GM18873 (cell line): ENCODE measurements around the gene RNLS.

Experiments used
- ATAC-seq: cut with Tn5 transposase; IDR thresholded peaks from one replicate; pipeline ENCODE4 v1.9.1; 2021; ENCODE audit warnings: mild to moderate bottlenecking, moderate library complexity, moderate number of reproducible peaks; ENCODE audit not compliant: unreplicated experiment, low FRiP score

RNLS gene

DNA sequence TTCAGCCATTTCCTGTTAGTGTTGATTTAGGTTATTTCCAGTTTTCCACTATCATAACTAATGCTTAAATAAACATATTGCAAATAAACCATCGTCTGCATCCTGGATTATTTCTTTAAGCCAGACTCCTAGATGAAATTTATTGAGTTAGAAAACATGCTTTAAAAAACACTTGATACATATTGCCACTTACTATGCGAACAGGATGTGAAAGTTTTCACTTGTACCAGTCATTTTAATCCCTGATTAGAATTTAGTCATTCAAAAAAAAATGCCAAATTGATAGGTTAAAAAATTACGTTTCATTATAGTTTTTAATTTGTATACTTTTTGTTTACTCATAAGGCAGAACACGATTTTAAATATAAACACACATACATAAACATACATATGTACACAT lies 309.6 kb downstream of the RNLS start:
- no peak for ATAC-seq

DNA sequence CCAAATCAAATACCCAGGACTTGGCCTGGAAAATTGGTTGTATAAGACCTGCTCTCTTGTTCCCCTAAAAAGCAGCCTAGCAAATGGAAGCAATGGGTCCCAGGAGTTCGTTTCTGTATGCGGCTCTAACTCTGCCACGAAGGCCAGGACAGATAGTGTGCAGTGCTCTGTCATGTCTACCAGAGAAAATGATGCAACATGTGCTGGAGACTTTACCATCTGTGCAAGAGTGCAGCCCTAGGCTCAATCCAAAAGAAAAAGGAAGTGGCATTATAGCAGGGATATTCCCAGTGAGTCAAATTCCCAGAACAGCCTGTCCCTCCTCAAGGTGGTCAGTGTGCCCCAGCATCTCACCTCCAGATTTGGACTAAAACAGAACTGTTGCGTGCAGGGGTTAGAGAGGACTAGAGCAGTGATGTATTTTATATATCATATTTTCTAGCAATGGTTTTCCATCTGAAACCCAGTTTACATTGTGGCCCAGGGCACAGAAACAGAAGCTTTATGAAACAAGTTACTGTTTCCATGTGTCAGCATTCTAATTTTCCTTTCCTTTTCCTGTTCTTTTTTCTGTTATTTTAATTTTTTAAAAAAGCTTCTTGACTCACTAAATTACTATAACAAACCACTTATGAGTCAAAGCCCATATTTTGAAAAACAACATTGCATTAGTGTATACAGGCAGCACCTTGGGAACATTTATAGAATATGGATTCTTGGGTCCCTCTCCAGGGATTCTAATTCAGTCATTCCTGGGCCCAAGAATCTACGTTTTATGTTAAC lies 311.2 kb downstream of the RNLS start:
- peak; percentile 18 for ATAC-seq

DNA sequence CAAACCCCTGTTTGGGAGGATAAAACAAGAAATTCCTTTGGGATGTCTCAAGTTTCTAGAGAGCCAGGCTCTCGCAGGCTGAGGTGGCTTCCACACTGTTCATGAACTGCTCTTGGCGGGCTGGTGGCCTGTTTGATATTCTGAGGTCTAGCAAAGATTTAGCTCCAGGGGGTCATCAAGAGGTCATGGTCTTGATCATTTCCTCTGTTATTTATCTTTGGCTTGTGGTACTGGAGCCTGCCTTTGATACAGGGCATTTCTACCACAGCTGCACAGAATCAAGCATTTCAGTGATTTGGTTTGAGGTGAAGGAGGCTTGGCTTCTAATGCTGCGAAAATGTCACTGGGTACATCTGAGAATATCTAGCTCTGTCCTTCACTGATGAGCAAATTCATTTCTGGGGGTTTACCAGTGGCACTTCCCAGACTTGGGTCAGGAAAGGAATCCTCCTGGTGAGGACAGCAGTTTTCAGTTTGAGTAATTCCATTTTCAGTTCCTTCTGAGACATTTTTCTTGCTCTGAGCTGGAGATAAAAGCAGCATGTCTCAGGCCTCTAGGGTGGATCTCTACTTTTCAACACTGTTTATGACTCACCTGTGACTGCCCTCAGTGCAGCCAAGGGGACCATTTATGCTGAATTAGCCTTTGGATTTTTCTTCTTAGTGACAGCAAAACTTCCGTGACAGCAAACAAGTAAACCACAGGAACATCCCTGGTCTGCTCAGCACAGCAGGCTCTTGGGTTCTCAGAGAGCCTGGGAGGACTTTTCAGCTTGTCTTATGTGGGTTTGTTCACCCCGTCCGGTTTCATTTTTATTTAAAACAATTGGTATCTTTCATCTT lies 312.0 kb downstream of the RNLS start:
- peak; percentile 82 for ATAC-seq

DNA sequence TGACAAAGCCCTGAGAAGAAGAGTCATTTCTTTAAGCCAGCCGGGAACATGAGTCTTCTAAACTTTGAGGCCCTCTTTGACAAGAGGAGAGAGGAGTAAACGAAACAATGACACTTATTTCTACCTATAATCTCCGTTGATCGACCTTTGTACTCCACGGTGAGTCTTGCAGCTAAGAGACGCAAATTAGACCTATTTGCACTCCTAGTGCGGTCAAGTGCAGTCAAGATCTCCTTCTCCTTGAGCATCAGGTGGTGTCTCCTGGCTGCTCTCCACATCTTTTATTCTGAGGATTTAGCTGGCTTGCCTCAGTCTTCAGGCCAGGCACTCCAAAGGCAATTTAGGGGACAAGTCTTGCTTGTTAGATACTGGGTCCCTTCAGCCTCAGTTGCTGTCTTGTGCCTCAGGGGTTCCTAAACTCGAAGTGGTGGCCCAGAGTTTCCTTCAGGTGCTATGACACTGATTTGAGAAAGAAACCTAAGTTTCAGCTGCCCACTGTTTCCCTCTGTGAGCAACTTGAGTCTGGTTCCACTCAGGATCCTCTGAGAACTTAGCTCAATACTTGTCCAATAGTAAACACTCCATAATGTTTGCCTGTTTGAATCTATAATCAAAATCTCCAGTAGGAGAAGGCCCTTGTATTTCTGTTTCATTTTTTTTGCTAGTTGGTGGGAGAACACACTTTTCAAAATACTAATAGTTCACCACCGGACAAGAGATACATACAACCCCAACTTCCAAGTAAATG lies 312.9 kb downstream of the RNLS start:
- no peak for ATAC-seq

DNA sequence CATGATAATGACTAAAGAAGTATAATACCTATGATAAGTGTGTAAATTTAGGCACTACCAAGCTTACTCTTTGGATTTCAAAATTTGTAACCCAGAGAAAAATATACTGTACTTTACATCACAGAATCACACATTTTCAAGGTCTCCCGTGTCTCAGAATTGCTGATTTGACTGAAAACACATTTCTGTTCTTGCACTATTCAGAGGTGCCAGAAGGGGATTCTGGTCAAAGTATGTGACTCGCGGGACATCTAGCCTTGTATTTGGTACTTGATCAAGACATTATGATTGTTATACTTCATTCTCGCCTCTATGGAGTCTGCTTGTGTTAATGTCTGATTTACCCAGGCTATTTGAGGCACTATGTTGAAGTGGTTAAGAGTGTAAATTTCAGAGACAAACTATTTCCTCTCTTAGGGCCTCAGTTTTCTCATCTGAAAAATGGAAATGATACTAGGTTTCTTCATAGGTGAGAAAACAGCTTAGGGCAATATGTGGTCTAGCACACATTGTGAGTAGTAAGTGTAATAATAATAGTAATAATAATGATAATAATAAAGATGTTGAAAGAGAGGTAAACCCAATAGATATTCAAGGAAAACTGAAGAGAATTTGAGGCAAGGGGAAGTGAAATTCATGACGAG lies 320.4 kb downstream of the RNLS start:
- ATAC-seq, result no peak

DNA sequence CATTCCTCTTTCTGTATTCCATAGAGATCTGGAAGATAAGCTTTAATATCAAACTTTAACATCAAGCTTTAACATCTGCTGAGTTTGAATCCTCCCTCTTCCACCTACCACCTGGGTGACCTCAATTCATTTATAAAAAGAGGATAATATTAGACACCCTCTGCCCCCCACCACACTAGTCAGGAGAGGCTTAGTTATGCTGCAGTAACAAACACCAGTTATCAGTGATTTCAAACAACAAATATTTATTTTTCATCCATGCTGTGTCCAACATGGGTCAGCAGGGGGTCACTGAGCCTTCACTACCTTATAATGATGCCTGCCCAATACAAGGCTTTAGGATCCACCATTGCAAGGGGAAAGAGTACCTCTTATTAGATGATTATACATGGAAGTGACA lies 322.0 kb downstream of the RNLS start:
- ATAC-seq, result no peak

DNA sequence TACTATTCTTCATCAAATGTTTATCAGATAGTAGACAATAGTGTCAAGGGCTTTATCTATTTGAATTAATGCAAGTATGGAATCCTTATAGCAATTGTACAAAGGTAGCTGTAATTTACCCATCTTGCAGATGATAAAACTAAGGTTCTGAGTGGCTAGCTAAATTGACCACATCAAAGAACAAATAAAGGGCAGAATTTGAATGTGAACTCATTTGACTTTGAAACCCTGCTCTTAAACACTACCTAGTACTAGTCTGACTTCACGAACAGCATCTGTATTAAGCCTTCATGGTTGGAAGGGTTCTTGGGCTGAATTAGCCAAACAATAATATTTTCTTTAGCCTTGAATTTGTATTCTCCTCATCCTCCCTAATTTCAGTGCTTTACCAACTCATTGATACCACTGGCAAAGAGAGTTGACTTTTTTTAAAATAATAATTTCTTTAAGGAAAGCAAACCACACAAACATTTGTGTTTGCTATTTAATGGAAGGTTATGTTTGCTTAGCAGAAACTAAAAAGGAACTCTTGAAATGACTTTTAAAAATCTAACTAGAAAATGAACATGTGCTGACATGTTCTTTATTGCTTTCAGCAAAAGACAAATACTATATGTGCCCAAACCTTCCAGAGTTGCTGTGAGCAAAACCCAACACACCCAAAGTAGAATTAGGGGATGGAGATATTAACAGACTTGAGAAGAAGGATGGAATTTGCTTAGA lies 322.6 kb downstream of the RNLS start:
- no peak for ATAC-seq

DNA sequence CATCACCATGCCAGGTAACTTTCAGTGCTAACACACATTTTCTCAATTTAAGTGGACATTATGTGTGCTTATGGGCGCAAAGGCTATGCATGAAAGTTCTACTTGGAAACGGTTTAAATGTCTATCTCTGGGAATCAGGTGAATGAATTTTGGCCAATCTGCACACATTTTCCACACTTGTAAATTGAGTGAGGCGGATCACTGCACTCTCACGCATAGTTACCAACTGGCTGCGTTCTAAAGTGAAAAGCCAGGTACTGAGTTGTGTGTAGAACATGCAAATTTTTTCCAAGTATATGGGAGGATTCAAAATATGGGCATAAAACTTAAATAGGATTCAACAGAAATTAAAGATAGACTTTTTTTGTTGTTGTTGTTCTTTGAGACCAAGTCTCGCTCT lies 323.7 kb downstream of the RNLS start:
- no peak for ATAC-seq

DNA sequence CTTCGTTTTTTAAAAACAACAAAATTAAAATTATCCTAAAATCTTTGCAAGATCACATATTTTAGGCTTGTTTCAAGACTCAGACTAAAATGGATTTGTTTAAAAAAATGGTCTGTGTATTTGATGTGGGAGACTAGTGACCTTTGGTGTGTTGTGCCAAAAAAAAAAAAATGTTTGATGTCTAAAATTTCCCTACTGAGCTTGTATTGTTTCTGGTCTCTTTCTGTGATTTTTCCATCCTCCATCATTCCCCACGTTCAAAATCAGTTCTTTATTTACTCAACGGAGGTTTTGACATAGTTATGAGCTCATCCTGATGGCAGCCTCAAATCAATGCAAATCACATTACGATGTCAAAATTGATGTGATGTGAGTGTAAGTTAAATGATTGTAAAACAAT lies 326.2 kb downstream of the RNLS start:
- ATAC-seq, result no peak

DNA sequence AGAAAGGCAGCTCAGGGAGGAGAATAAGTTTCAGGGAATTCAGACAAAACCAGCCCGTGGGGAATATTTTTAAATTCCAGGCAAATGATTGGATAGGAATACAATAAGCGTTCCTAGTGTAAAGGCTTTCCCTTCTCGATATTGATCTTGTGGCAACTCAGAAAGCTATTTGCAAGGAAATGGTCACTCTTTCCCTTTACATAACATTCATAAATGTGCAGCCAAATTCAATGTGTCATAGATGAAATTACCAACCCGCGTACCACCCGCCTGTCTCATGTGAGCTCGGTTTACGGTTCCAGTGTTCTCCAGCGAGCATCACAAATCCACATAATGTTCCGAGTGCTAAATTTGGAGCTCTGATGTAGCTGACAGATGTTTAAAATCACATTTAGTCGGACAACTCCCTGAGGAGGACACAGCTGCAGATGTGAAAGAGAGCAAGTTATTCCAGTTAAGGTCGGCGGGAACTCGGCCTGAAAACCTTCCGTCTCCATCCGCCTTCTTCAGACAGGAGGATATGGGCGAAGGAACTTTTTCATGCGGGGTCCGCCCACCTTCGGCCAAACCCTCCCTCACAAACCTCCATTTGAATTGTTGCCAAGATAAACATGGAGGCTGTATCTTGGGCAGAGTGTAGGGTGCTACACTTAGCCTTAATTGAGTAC lies 327.0 kb downstream of the RNLS start:
- ATAC-seq, result no peak

DNA sequence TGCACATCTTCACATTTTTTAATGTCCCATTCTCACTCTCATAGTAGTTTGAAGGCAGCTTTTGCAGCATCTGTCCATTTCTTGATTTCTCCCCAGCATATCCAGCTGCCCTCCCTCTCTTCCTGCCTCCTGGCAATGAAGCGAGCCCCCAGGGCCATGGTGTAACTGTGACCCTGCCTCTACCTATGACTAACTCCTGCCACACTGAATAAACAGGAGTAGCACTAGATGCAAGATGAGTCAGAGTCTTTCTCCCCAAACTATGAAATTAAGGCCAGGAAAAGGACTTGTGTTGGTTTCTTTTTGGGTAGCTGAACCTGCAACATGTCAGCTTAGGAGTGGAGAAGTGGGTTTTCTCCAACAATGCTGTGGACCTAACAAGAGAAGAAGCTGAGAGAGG lies 329.0 kb downstream of the RNLS start:
- no peak for ATAC-seq

DNA sequence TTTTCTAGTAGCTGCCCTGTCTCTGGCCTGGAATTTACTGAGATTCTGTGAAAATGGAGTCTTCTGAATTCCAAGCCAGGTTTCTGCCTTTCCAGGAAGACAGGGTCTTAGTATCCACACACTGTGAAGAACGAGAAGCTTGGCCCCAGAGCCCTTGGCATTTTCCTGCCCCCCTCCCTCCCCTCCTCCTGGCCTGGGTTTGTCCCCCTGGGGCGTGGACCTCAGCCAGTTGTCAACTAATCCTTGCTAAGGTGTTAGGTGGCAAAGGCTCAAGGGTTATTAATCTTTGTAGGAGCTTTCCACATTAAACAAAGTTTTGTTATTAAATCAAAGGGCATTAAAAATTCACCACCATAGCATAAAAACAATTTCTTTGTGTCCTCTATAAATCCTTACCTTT lies 329.5 kb downstream of the RNLS start:
- ATAC-seq, result no peak

DNA sequence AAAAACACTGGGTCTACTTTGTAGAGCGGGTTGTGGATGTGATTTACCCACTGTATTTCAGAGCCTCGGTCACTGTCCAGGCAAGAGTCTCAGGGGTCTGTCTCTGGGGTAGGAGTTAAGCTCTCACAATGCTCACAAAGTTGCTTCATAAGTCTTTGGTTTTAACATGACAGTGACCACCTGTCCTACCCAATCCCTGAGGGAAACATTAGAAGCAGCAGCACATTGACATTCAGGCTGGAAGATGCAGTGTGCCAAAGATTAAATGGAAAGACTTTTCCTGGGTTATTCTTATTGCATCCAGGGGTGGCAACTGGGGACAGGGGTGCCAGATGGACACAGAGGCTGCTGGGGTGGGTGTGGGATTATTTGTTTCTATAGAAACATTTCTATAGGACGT lies 330.0 kb downstream of the RNLS start:
- ATAC-seq, result no peak

DNA sequence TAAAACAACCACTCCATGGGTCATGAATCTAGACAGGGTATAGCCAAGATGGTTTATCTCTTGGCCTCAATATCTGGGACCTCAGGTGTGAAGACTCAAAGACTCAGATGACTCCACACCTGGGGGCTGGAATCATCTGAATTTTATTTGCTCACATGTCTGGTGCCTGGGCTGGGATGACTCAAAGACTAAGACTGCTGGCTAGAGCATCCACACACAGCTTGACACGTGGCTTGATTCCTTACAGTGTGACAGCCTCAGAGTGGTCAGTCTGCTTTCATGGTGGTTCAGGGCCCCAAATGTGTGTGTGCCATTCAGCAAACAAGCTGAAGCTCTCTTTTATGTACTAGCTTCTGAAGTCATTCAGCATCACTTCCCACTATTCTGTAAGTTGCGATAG lies 333.7 kb downstream of the RNLS start:
- no peak for ATAC-seq

DNA sequence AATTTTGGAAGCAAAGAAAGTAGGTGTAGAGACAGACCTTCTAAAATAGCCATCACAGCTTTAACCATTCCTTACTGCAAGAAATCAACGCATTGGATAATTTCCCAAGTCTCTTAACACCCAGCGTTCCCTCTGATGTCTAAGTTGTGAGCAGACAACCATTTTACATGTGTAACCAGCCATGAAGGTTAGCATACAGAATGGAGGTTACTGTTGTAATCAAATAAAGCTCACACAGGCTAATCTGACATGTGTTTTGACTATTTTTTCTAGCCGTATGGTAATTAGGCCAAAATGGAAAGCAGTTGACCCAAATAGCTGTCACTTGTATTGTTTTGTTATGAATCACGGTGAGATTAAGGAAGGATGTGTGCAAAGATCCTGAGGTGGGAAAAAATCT lies 336.4 kb downstream of the RNLS start:
- no peak for ATAC-seq

DNA sequence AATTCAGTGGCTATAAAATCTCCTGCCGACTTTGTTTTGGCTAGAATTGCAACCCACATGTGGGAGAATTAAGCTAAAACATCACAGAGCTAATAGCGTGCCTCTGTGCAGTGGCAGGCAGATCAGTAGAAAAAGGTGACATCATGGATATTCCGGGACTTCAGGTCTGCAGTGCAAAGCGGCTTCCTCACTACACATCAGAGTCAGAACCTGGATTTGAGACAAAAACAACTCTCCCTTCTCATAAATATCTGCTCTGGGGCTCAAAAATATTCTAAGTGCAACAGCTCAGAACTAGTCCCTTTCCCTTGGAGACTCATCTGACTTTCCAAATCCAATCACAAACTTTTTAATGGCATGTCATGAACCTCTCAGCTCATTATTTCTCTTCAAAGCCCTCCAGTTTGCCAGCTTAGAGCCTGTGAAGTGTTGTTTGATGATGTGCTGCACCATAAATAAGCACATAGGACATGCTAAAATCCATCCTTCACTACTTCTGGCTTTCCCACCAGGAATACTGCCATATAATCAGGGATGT lies 337.1 kb downstream of the RNLS start:
- no peak for ATAC-seq

DNA sequence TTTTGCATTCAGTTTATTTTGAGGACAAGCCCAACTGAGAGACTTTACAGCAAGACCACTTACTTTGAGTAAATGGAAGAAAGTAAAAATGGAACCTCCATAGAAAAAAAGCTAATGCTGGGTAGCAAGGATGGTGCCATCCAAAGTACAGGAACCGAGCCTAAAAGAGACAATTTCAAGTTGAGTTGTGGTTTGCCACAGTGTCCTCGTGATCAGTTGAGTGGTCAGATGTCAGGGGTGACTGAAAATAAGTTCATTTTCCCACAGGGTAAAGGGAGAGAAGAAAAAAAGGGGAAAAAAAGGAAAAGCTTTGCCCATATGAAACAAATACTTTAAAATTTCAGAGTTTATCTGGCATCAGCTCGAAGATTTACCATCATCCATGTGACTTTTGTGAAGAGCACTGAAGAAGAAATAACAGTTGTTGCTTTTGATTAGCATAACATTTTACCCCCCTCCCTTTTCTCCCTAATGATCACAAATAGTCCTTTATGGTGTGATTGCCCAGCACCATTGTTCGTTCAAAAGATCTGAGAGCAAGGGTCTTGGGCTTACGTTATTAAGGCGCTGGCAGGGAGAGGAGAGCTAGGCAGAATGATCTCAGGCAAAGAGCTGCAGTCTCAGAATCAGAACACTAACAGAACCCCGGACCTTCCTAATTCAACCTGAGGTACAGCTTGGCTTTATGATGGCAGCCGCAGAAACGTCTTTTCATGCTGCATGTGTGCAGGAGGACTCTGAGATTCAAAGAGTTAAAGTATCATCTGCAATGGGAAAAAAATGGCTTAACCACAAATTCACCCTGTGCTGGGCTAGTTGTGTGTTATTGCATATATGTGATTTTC lies 338.1 kb downstream of the RNLS start:
- no peak for ATAC-seq
